Natural killer cell treated with Interleukin-12 subunit alpha and Interleukin-12 subunit beta and Interleukin-15 and Interleukin-18, amount 100 ng/mL, for 72 hours (primary cell): ENCODE measurements around the gene ZNF507. TPM values are rescaled to one million over a fixed set of nuclear protein-coding genes. Genes with fewer than 3 reads are reported as not detected.

Source experiments
- ATAC-seq, 2 donors: fragments of 150-1000 bp; cut with Tn5 transposase in 1 of 2; sonication (Bioruptor Pico), chemical (Tn5 transposase) in 1 of 2; 2 replicates each; pipeline ENCODE4 v1.10.0; 2021
- DNase-seq: peaks from one replicate; pipeline ENCODE4 v3.0.0; 2022; ENCODE audit warnings: low spot score
- H3K27ac Mint-ChIP-seq, 2 donors: 1 replicate in 1 of 2; 2 replicates in 1 of 2; pipeline ENCODE4 v1.8.0; 2022; ENCODE audit warnings: mixed read lengths in 2 of 2, mild to moderate bottlenecking in 1 of 2, moderate library complexity in 1 of 2
- H3K27me3 Mint-ChIP-seq, 2 donors: 1 replicate in 1 of 2; 2 replicates in 1 of 2; pipeline ENCODE4 v1.8.0; 2022; ENCODE audit warnings: mixed read lengths in 2 of 2
- H3K36me3 Mint-ChIP-seq: one replicate; pipeline ENCODE4 v1.8.0; 2022; ENCODE audit warnings: mixed read lengths
- H3K4me1 Mint-ChIP-seq, 2 donors: 1 replicate in 1 of 2; 2 replicates in 1 of 2; pipeline ENCODE4 v1.8.0; 2022; ENCODE audit warnings: low read depth in 2 of 2, mixed read lengths in 2 of 2, mild to moderate bottlenecking in 1 of 2
- H3K4me3 Mint-ChIP-seq: one replicate; pipeline ENCODE4 v1.8.0; 2022; ENCODE audit warnings: mixed read lengths
- H3K9me3 Mint-ChIP-seq: 2 replicates; pipeline ENCODE4 v1.8.0; 2022; ENCODE audit warnings: mixed read lengths
- total RNA-seq, 2 donors: library from RNA; stranded (reverse); gene quantifications; one replicate each; pipeline ENCODE4 v1.2.3, GENCODE V29; 2022

The ZNF507 gene
- total RNA-seq, 2 donors from 2014 or later = 21.2 to 37.1 TPM

- H3K36me3 Mint-ChIP-seq = peaks cover 51% of the 10 kb centered on the region
- no peak for ATAC-seq
- peak overlapping the region; percentile 34 for H3K4me3 Mint-ChIP-seq
- H3K27me3 Mint-ChIP-seq = no peaks in the 10 kb centered on the region
- H3K9me3 Mint-ChIP-seq = no peaks in the 10 kb centered on the region
- H3K27ac Mint-ChIP-seq = peak overlapping the region; percentile 68 to 83
- no peak for DNase-seq
- peaks cover 53 to 60% of the 10 kb centered on the region in 2 donors for H3K4me1 Mint-ChIP-seq
Observed at GRCh38 chr19:32349724-32350470, 4.5 kb downstream of the ZNF507 start.

DNA sequence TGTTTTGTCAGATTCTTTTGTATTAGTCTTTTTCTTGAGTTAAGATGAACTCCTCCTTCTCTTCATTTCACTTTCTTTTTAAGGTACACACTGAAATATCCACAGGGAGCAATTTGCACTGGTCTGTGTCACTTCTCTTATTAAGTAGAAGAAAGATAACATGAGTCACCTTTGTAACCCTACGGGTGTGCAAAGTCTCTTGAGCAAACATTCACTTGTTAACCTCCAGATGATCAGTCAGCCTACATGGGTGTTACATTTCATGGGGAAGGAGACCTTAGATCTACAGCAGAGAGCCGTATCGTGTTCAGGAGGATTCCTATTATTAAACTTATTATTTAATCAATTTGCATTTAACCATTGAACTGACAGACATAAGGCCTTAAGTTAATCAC is 5.1 kb downstream of the ZNF507 start:
- Mint-ChIP-seq H3K27ac (peak overlapping the region; percentile 68 to 83), H3K9me3 (no peaks in the 10 kb centered on the region), H3K27me3 (no peaks in the 10 kb centered on the region), H3K4me1 (peaks cover 53 to 65% of the 10 kb centered on the region in 2 donors), H3K4me3 (peak overlapping the region; percentile 34), H3K36me3 (peaks cover 55% of the 10 kb centered on the region)
- ATAC-seq (no peak), DNase-seq (no peak)

DNA sequence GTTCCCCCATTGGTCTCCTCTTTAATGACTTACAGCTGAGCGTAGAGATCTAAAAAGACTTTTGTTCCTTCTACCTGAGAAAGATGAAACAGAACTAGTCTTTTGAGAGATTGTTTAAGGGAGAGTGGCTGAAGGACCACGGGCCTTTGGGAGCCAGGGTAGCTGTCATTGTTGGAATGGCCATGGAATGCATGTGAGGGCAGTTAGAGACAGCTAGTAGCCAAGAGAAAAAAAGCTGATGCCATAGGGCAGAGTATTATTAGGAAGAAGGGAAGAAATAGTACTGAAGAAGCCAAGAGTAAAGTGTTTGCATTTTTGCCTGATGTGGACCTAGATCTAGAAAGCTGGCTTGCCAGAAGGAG is 5.6 kb downstream of the ZNF507 start:
- Mint-ChIP-seq H3K9me3 (no peaks in the 10 kb centered on the region), H3K27ac (peak overlapping the region; percentile 68 to 83), H3K36me3 (peaks cover 55% of the 10 kb centered on the region), H3K4me3 (peak overlapping the region; percentile 34), H3K27me3 (no peaks in the 10 kb centered on the region), H3K4me1 (peaks cover 53 to 68% of the 10 kb centered on the region in 2 donors)
- no peak for DNase-seq
- ATAC-seq = no peak

DNA sequence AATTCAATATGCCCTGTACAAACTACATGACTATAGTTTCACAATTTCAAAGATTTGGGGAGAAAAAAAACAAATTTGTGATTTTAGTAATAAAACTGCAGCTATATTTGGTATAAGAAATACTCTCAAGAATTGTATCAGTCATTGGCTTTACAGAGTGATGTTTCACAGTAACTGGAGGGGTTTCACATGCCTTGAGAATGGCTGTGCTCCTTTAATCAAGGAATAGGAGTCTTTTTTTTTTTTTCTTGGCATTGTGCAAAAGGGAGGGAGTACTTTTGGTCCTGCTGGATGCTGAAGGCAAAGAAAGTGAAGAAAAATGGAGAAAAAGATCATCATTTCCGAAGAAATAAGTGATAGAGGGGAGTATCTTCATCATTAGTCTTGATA is 6.8 kb downstream of the ZNF507 start:
- Mint-ChIP-seq H3K27ac (peak overlapping the region; percentile 68 to 83), H3K9me3 (no peaks in the 10 kb centered on the region), H3K36me3 (peaks cover 55% of the 10 kb centered on the region), H3K27me3 (no peaks in the 10 kb centered on the region), H3K4me3 (peak overlapping the region; percentile 30), H3K4me1 (peaks cover 45 to 65% of the 10 kb centered on the region in 2 donors)
- no peak for DNase-seq
- ATAC-seq = no peak

DNA sequence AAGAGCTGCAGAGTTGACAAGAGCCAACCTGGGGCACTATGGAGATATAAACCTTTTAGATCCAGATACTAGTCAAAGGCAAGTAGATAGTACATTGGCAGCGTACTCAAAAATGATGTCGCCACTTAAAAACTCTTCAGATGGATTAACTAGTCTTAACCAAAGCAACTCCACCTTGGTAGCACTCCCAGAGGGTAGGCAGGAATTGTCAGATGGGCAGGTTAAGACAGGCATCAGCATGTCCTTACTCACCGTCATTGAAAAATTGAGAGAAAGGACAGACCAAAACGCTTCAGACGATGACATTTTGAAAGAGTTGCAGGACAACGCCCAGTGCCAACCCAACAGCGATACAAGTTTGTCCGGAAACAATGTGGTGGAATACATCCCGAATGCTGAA is 8.9 kb downstream of the ZNF507 start:
- H3K4me3 Mint-ChIP-seq = no peak overlapping the region
- no peak overlapping the region for H3K27ac Mint-ChIP-seq
- H3K4me1 Mint-ChIP-seq = peaks cover 37 to 56% of the 10 kb centered on the region in 2 donors
- no peaks in the 10 kb centered on the region for H3K27me3 Mint-ChIP-seq
- no peak for DNase-seq
- no peaks in the 10 kb centered on the region for H3K9me3 Mint-ChIP-seq
- peaks cover 55% of the 10 kb centered on the region for H3K36me3 Mint-ChIP-seq
- no peak for ATAC-seq

- H3K4me3 Mint-ChIP-seq = no peak overlapping the region
- no peaks in the 10 kb centered on the region for H3K9me3 Mint-ChIP-seq
- no peak for DNase-seq
- ATAC-seq = no peak
- H3K4me1 Mint-ChIP-seq = peaks cover 30 to 47% of the 10 kb centered on the region in 2 donors
- no peaks in the 10 kb centered on the region for H3K27me3 Mint-ChIP-seq
- peaks cover 47% of the 10 kb centered on the region for H3K36me3 Mint-ChIP-seq
- peak overlapping the region in 1 of 2 donors; percentile 27 for H3K27ac Mint-ChIP-seq
Observed at GRCh38 chr19:32355309-32355708, 9.9 kb downstream of the ZNF507 start.

DNA sequence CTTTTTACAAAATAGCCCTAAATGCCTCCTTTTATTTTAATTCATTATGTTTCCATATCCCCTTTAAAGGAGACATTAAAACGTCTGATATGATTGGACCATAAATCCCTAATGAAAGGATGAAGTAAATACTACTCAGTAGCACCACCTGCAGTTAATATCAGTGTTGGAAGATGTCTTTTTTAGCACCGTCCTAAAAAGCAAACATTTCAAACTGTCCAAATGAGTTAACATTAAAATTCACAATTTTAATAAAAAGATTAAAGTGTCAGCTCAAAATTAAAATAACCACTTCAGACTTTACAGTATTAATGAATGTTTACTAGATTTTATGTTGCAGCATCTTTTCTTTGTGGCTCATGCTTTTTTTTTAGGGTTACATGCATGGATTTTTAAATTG is 12.3 kb downstream of the ZNF507 start:
- H3K4me3 Mint-ChIP-seq = no peak overlapping the region
- DNase-seq = no peak
- peaks cover 12 to 25% of the 10 kb centered on the region in 2 donors for H3K4me1 Mint-ChIP-seq
- peaks cover 46% of the 10 kb centered on the region for H3K36me3 Mint-ChIP-seq
- no peak for ATAC-seq
- H3K9me3 Mint-ChIP-seq = no peaks in the 10 kb centered on the region
- H3K27me3 Mint-ChIP-seq = no peaks in the 10 kb centered on the region
- no peak overlapping the region for H3K27ac Mint-ChIP-seq

GRCh38 chr19:32358321-32358720 is 12.9 kb downstream of the ZNF507 start:
- peaks cover 16 to 28% of the 10 kb centered on the region in 2 donors for H3K4me1 Mint-ChIP-seq
- H3K36me3 Mint-ChIP-seq = peaks cover 44% of the 10 kb centered on the region
- no peak overlapping the region for H3K4me3 Mint-ChIP-seq
- no peaks in the 10 kb centered on the region for H3K27me3 Mint-ChIP-seq
- no peaks in the 10 kb centered on the region for H3K9me3 Mint-ChIP-seq
- DNase-seq = no peak
- no peak overlapping the region for H3K27ac Mint-ChIP-seq
- ATAC-seq = no peak

GRCh38 chr19:32359581-32359980 is 14.2 kb downstream of the ZNF507 start:
- Mint-ChIP-seq H3K36me3 (peaks cover 37% of the 10 kb centered on the region), H3K4me3 (no peak overlapping the region), H3K9me3 (no peaks in the 10 kb centered on the region), H3K27ac (no peak overlapping the region), H3K4me1 (peaks cover 15 to 21% of the 10 kb centered on the region in 2 donors), H3K27me3 (no peaks in the 10 kb centered on the region)
- DNase-seq (no peak), ATAC-seq (no peak)

- peaks cover 19 to 26% of the 10 kb centered on the region in 2 donors for H3K4me1 Mint-ChIP-seq
Observed at GRCh38 chr19:32361574-32362317, 16.3 kb downstream of the ZNF507 start.

GRCh38 chr19:32362318-32362691 is 16.9 kb downstream of the ZNF507 start:
- Mint-ChIP-seq H3K27me3 (no peaks in the 10 kb centered on the region), H3K4me3 (no peak overlapping the region), H3K27ac (no peak overlapping the region), H3K9me3 (no peaks in the 10 kb centered on the region), H3K4me1 (peaks cover 22 to 31% of the 10 kb centered on the region in 2 donors), H3K36me3 (peaks cover 37% of the 10 kb centered on the region)
- no peak for ATAC-seq
- no peak for DNase-seq

More at GRCh38 chr19:32361574-32362317, 16.3 kb downstream of the ZNF507 start:
- DNase-seq (no peak), ATAC-seq (no peak)
- H3K36me3 Mint-ChIP-seq = peaks cover 34% of the 10 kb centered on the region
- H3K27ac Mint-ChIP-seq = no peak overlapping the region
- H3K9me3 Mint-ChIP-seq = no peaks in the 10 kb centered on the region
- no peaks in the 10 kb centered on the region for H3K27me3 Mint-ChIP-seq
- H3K4me3 Mint-ChIP-seq = no peak overlapping the region

DNA sequence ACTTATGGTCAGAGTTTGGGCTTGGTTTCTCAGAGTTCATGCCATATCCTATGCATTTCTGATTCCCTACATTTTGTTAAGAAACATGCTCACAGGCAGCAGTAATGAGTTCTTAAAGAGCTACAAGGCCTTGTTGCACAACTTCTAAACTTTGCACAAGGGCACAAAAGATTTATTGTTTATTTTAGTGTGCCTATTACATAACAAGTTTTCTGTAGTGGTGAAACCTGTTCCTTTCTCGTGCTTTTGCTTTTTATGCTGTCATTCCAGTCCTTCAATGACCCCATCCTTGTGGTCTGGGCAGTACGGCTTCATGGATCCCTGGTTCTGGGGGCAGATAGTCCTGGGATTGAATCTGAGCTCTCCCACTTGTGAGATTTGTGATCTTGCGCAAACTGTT is 17.8 kb downstream of the ZNF507 start:
- Mint-ChIP-seq H3K27ac (peak overlapping the region in 1 of 2 donors; percentile 6), H3K4me3 (no peak overlapping the region), H3K27me3 (no peaks in the 10 kb centered on the region), H3K36me3 (peaks cover 34% of the 10 kb centered on the region), H3K4me1 (peaks cover 23 to 35% of the 10 kb centered on the region in 2 donors), H3K9me3 (no peaks in the 10 kb centered on the region)
- DNase-seq (no peak), ATAC-seq (no peak)

DNA sequence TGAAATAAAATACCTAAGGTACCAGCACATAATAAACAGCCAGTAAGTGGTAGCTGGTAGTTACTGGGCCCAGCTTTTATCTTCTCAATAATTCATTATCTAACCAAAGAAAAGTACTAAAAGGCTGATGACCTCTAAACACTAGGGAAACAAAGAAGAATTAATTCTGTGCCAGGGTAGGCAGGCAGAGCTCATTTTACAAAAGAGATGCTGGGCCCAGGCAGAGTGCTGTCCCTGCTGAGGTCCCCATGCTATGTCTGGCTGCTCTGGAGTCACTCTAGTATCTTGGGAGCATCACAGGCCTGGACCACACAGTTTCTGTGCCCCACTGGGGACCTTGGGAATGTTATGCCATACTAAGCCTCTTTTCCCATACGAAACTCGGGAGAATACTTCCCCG is 18.2 kb downstream of the ZNF507 start:
- no peak for ATAC-seq
- Mint-ChIP-seq H3K36me3 (peaks cover 32% of the 10 kb centered on the region), H3K4me1 (peaks cover 27 to 35% of the 10 kb centered on the region in 2 donors), H3K27ac (peak overlapping the region in 1 of 2 donors; percentile 6), H3K4me3 (no peak overlapping the region), H3K9me3 (no peaks in the 10 kb centered on the region), H3K27me3 (no peaks in the 10 kb centered on the region)
- DNase-seq = no peak

DNA sequence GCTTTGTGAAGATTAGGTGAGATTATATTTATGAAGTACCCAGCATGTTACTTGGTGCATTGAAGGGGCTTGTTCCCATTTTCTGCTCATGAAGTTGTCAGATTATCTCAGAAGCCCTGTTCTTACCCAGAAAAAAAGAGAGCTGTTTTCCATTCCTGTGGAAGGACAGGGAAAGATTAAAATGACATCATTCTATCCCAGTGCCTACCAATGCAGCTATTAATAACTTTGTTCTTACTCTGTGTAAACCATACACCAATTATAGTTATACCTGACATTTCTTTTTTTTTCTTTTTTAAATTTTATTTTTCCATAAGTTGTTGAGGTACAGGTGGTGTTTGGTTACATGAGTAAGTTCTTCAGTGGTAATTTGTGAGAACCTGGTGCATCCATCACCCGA is 18.6 kb downstream of the ZNF507 start:
- H3K36me3 Mint-ChIP-seq = peaks cover 32% of the 10 kb centered on the region

More for the DNA sequence above, 18.6 kb downstream of the ZNF507 start:
- Mint-ChIP-seq H3K4me1 (peaks cover 27 to 35% of the 10 kb centered on the region in 2 donors), H3K9me3 (no peaks in the 10 kb centered on the region), H3K4me3 (no peak overlapping the region), H3K27ac (no peak overlapping the region), H3K27me3 (no peaks in the 10 kb centered on the region)
- DNase-seq = no peak
- no peak for ATAC-seq
